ENCODE measurements around the gene BTBD1. TPM values are rescaled to one million over a fixed set of nuclear protein-coding genes. Genes with fewer than 3 reads are reported as not detected.
A peak's percentile ranks its signal among the peaks of the same experiment; 100 is the strongest.

The BTBD1 gene
- total and polyA plus RNA-seq, 7 experiments from 2014 or later: 35.0 to 57.6 (median 38.0) TPM

GRCh38 chr15:83112233-83112955, 45.3 kb upstream of the BTBD1 start:
- H3K4me3 Mint-ChIP-seq: no peak overlapping the region
- POLR2A ChIA-PET: no interaction called here
- no peak for DNase-seq
- no peak overlapping the region for H3K27ac Mint-ChIP-seq
- peaks cover 0 to 35% (median 0%) of the 10 kb centered on the region in 5 donors for H3K36me3 Mint-ChIP-seq
- H3K4me1 Mint-ChIP-seq: peaks cover 6 to 30% (median 11%) of the 10 kb centered on the region in 7 donors
- no peak overlapping the region for H3K4me3 ChIP-seq (ENCODE audit: low read length)
- H3K27me3 ChIP-seq (ENCODE audit: control insufficient read depth in 2 of 2, insufficient read depth in 2 of 2, low read length in 2 of 2): no peaks in the 10 kb centered on the region
- H3K9me3 Mint-ChIP-seq: peaks cover 0 to 7% (median 0%) of the 10 kb centered on the region in 11 donors
- peaks cover 2 to 38% (median 27%) of the 10 kb centered on the region in 5 donors for H3K27me3 Mint-ChIP-seq
- ATAC-seq: no peak
- H3K4me1 ChIP-seq (ENCODE audit: control insufficient read depth in 2 of 2, insufficient read depth in 2 of 2, low read length in 2 of 2): peaks cover 0 to 10% of the 10 kb centered on the region in 2 donors
- H3K9me3 ChIP-seq (ENCODE audit: control insufficient read depth in 2 of 3, low read length in 3 of 3): no peaks in the 10 kb centered on the region
- CTCF ChIA-PET: no interaction called here
- H3K27ac ChIP-seq (ENCODE audit: low read depth, low read length): no peak overlapping the region
- H3K36me3 ChIP-seq (ENCODE audit: control insufficient read depth in 2 of 3, insufficient read depth in 3 of 3, low read length in 3 of 3): no peaks in the 10 kb centered on the region
- intact Hi-C loops (cut with micrococcal nuclease): no loop called here

DNA sequence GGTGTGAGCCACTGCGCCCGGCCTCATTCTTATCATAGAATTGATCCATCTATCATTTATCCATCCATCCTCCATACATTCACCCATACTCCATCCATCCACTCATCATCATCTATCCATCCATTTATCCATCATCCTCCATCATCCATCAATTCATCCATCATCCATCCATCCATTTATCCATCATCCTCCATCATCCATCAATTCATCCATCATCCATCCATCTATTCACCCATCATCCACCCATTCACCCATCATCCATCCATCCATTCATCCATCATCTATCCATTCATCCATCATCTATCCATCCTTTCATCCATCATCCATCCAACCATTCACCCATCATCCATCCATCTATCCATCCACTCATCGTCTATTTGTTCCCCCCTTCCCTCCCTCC, 44.1 kb upstream of the BTBD1 start:
- H3K36me3 ChIP-seq (ENCODE audit: control insufficient read depth in 2 of 3, insufficient read depth in 3 of 3, low read length in 3 of 3): no peaks in the 10 kb centered on the region
- H3K27me3 ChIP-seq (ENCODE audit: control insufficient read depth in 2 of 2, insufficient read depth in 2 of 2, low read length in 2 of 2): no peaks in the 10 kb centered on the region
- Mint-ChIP-seq H3K27ac (peak overlapping the region in 2 of 9 donors; percentile 9 to 37), H3K9me3 (peaks cover 0 to 7% (median 0%) of the 10 kb centered on the region in 11 donors), H3K4me1 (peaks cover 11 to 35% (median 17%) of the 10 kb centered on the region in 7 donors), H3K4me3 (no peak overlapping the region), H3K36me3 (peaks cover 0 to 35% (median 3%) of the 10 kb centered on the region in 5 donors), H3K27me3 (peaks cover 7 to 45% (median 34%) of the 10 kb centered on the region in 5 donors)
- H3K27ac ChIP-seq (ENCODE audit: low read depth, low read length): no peak overlapping the region
- H3K4me3 ChIP-seq (ENCODE audit: low read length): no peak overlapping the region
- DNase-seq: no peak
- intact Hi-C loops (cut with micrococcal nuclease): no loop called here
- ChIA-PET POLR2A (no interaction called here), CTCF (no interaction called here)
- H3K4me1 ChIP-seq (ENCODE audit: control insufficient read depth in 2 of 2, insufficient read depth in 2 of 2, low read length in 2 of 2): peaks cover 0 to 10% of the 10 kb centered on the region in 2 donors
- H3K9me3 ChIP-seq (ENCODE audit: control insufficient read depth in 2 of 3, low read length in 3 of 3): no peaks in the 10 kb centered on the region
- ATAC-seq: no peak

DNA sequence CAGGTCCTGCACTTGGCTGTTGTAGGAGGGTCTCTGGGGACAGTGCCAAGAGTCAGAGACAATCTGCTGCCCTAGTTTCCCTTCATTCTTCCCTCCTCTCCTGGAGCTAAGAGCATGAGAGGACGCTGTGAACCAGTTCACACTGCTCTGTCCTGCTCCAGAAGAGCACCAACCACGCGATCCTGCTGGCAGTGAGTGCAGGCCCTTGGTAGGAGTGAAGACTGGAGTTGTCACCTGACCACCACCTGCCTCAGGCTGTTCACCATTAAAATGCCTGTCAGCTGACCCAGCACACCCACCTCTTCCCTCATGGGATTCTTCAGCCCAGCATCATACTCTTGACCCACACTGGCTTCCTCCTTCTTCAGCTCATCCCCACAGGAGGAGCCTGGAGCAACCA, 43.3 kb upstream of the BTBD1 start:
- peak overlapping the region in 1 of 10 donors; percentile 26 for H3K4me3 Mint-ChIP-seq
- ChIA-PET POLR2A (no interaction called here), CTCF (no interaction called here)
- Histone ChIP-seq H3K9me3 (ENCODE audit: control insufficient read depth in 2 of 3, low read length in 3 of 3) (no peaks in the 10 kb centered on the region), H3K4me3 (ENCODE audit: low read length) (no peak overlapping the region), H3K27me3 (ENCODE audit: control insufficient read depth in 2 of 2, insufficient read depth in 2 of 2, low read length in 2 of 2) (no peaks in the 10 kb centered on the region), H3K36me3 (ENCODE audit: control insufficient read depth in 2 of 3, insufficient read depth in 3 of 3, low read length in 3 of 3) (no peaks in the 10 kb centered on the region), H3K27ac (ENCODE audit: low read depth, low read length) (no peak overlapping the region), H3K4me1 (ENCODE audit: control insufficient read depth in 2 of 2, insufficient read depth in 2 of 2, low read length in 2 of 2) (peaks cover 0 to 10% of the 10 kb centered on the region in 2 donors)
- peaks cover 11 to 45% (median 38%) of the 10 kb centered on the region in 5 donors for H3K27me3 Mint-ChIP-seq
- H3K36me3 Mint-ChIP-seq: peaks cover 0 to 32% (median 3%) of the 10 kb centered on the region in 5 donors
- peaks cover 0 to 7% (median 0%) of the 10 kb centered on the region in 11 donors for H3K9me3 Mint-ChIP-seq
- no peak overlapping the region for H3K27ac Mint-ChIP-seq
- peaks cover 11 to 37% (median 17%) of the 10 kb centered on the region in 7 donors for H3K4me1 Mint-ChIP-seq
- intact Hi-C loops (cut with micrococcal nuclease): no loop called here
- ATAC-seq: no peak
- no peak for DNase-seq

GRCh38 chr15:83109532-83109931, 42.5 kb upstream of the BTBD1 start:
- no peak overlapping the region for H3K4me3 ChIP-seq (ENCODE audit: low read length)
- Mint-ChIP-seq H3K4me3 (peak overlapping the region in 3 of 10 donors; percentile 25 to 55 (median 32)), H3K27me3 (peaks cover 14 to 49% (median 44%) of the 10 kb centered on the region in 5 donors), H3K4me1 (peaks cover 11 to 38% (median 17%) of the 10 kb centered on the region in 7 donors), H3K36me3 (peaks cover 0 to 32% (median 3%) of the 10 kb centered on the region in 5 donors), H3K27ac (peak overlapping the region in 1 of 9 donors; percentile 14), H3K9me3 (peaks cover 0 to 7% (median 0%) of the 10 kb centered on the region in 11 donors)
- peaks cover 0 to 10% of the 10 kb centered on the region in 2 donors for H3K4me1 ChIP-seq (ENCODE audit: control insufficient read depth in 2 of 2, insufficient read depth in 2 of 2, low read length in 2 of 2)
- ChIA-PET CTCF (no interaction called here), POLR2A (no interaction called here)
- H3K36me3 ChIP-seq (ENCODE audit: control insufficient read depth in 2 of 3, insufficient read depth in 3 of 3, low read length in 3 of 3): no peaks in the 10 kb centered on the region
- no peak overlapping the region for H3K27ac ChIP-seq (ENCODE audit: low read depth, low read length)
- ATAC-seq (no peak), DNase-seq (no peak)
- no peaks in the 10 kb centered on the region for H3K9me3 ChIP-seq (ENCODE audit: control insufficient read depth in 2 of 3, low read length in 3 of 3)
- intact Hi-C loops (cut with micrococcal nuclease): loop anchor here in 1 of 2 donors (5.0 kb wide), 1 partner anchor 53 kb away; no protein-coding TSS in a partner anchor
- H3K27me3 ChIP-seq (ENCODE audit: control insufficient read depth in 2 of 2, insufficient read depth in 2 of 2, low read length in 2 of 2): no peaks in the 10 kb centered on the region

- no peaks in the 10 kb centered on the region for H3K36me3 ChIP-seq (ENCODE audit: control insufficient read depth in 2 of 3, insufficient read depth in 3 of 3, low read length in 3 of 3)
- POLR2A ChIA-PET: no interaction called here
- ATAC-seq (peak; percentile 89), DNase-seq (peak in 3 of 9 donors; percentile 15 to 30 (median 19))
- H3K4me3 ChIP-seq (ENCODE audit: low read length): peak overlapping the region; percentile 22
- Mint-ChIP-seq H3K4me3 (peak overlapping the region; percentile 68 to 97 (median 76)), H3K27me3 (peaks cover 21 to 59% (median 53%) of the 10 kb centered on the region in 5 donors), H3K27ac (peak overlapping the region in 1 of 9 donors; percentile 90), H3K36me3 (peaks cover 0 to 28% (median 3%) of the 10 kb centered on the region in 5 donors), H3K4me1 (peaks cover 11 to 38% (median 17%) of the 10 kb centered on the region in 7 donors), H3K9me3 (peaks cover 0 to 7% (median 0%) of the 10 kb centered on the region in 11 donors)
- intact Hi-C loops (cut with micrococcal nuclease): loop anchor here in 1 of 2 donors (1.0 to 5.0 kb wide), 3 partner anchors 41 to 100 kb away; partner anchors contain the start of gene BTBD1
- H3K9me3 ChIP-seq (ENCODE audit: control insufficient read depth in 2 of 3, low read length in 3 of 3): no peaks in the 10 kb centered on the region
- no peak overlapping the region for H3K27ac ChIP-seq (ENCODE audit: low read depth, low read length)
- peaks cover 0 to 10% of the 10 kb centered on the region in 2 donors for H3K4me1 ChIP-seq (ENCODE audit: control insufficient read depth in 2 of 2, insufficient read depth in 2 of 2, low read length in 2 of 2)
- CTCF ChIA-PET: no interaction called here
- H3K27me3 ChIP-seq (ENCODE audit: control insufficient read depth in 2 of 2, insufficient read depth in 2 of 2, low read length in 2 of 2): no peaks in the 10 kb centered on the region
These were observed 41.5 kb upstream of the BTBD1 start for GRCh38 chr15:83108266-83109219.

DNA sequence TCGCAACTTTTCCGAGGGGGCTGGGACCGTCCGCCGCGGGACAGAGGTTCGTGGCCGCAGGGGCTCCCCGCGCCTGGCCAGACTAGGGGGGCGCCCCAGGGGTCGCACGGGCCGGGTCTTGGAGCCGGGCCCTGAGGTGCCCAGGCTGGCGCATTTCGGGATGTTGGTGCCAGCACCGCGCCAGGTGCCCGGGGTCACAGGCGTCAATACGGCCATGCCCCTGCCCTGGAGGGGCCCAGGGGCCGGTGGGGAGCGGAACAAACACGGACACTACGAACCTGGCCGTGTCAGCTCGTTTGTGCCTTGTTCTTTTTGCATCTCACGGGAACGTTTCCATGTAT, 40.8 kb upstream of the BTBD1 start:
- Histone ChIP-seq H3K9me3 (ENCODE audit: control insufficient read depth in 2 of 3, low read length in 3 of 3) (no peaks in the 10 kb centered on the region), H3K4me3 (ENCODE audit: low read length) (peak overlapping the region; percentile 22), H3K27ac (ENCODE audit: low read depth, low read length) (no peak overlapping the region), H3K4me1 (ENCODE audit: control insufficient read depth in 2 of 2, insufficient read depth in 2 of 2, low read length in 2 of 2) (peaks cover 0 to 10% of the 10 kb centered on the region in 2 donors), H3K27me3 (ENCODE audit: control insufficient read depth in 2 of 2, insufficient read depth in 2 of 2, low read length in 2 of 2) (no peaks in the 10 kb centered on the region), H3K36me3 (ENCODE audit: control insufficient read depth in 2 of 3, insufficient read depth in 3 of 3, low read length in 3 of 3) (no peaks in the 10 kb centered on the region)
- ChIA-PET CTCF (no interaction called here), POLR2A (no interaction called here)
- peaks cover 0 to 27% (median 3%) of the 10 kb centered on the region in 5 donors for H3K36me3 Mint-ChIP-seq
- intact Hi-C loops (cut with micrococcal nuclease): loop anchor here in 1 of 2 donors (1.0 to 5.0 kb wide), 5 partner anchors 41 to 299 kb away; partner anchors contain the start of genes BTBD1, C15orf40 and WHAMM
- H3K4me1 Mint-ChIP-seq: peaks cover 11 to 38% (median 17%) of the 10 kb centered on the region in 7 donors
- peaks cover 21 to 60% (median 53%) of the 10 kb centered on the region in 5 donors for H3K27me3 Mint-ChIP-seq
- H3K4me3 Mint-ChIP-seq: peak overlapping the region; percentile 68 to 97 (median 76)
- DNase-seq: no peak
- H3K9me3 Mint-ChIP-seq: peaks cover 0 to 7% (median 0%) of the 10 kb centered on the region in 11 donors
- ATAC-seq: no peak
- H3K27ac Mint-ChIP-seq: peak overlapping the region in 1 of 9 donors; percentile 90

Measured in naive thymus-derived CD4-positive, alpha-beta T cell (primary cell).